ENCODE measurements around the gene C1orf35.
A peak's percentile ranks its signal among the peaks of the same experiment; 100 is the strongest.

GRCh38 chr1:228059634-228060457 is 43.3 kb downstream of the C1orf35 start:
- TF ChIP-seq SUZ12 (IDR thresholded peaks at IDR 0.05) (no peak), FOXA1 (IDR thresholded peaks at IDR 0.05) (no peak), PKNOX1 (IDR thresholded peaks at IDR 0.05) (no peak), BHLHE40 (IDR thresholded peaks at IDR 0.05; ENCODE audit: borderline replicate concordance) (no peak), SP1 (IDR thresholded peaks at IDR 0.05) (peak; percentile 91), ELF4 (IDR thresholded peaks at IDR 0.05) (no peak), LEF1 (IDR thresholded peaks at IDR 0.05; ENCODE audit: borderline replicate concordance) (no peak), FOXM1 (IDR thresholded peaks at IDR 0.05; ENCODE audit: borderline replicate concordance) (no peak), CTBP1 (IDR thresholded peaks at IDR 0.05; ENCODE audit: borderline replicate concordance) (no peak), FOXK2 (IDR thresholded peaks at IDR 0.05) (no peak), ZNF384 (IDR thresholded peaks at IDR 0.05) (no peak), NFRKB (IDR thresholded peaks at IDR 0.05) (no peak), TARDBP (IDR thresholded peaks at IDR 0.05) (no peak)

Data from HEK293T (cell line).